Neuronal stem cell (in vitro differentiated cells): ENCODE measurements around the gene SMAP1. TPM values are rescaled to one million over a fixed set of nuclear protein-coding genes. Genes with fewer than 3 reads are reported as not detected.

Experiments used
- DNase-seq: peaks from one replicate; pipeline ENCODE4 v3.0.0-alpha.2; 2013; ENCODE audit warnings: low spot score
- H2AFZ ChIP-seq: one replicate; pipeline ENCODE4 v1.6.1; 2013; ENCODE audit warnings: mild to moderate bottlenecking, low read length, inconsistent platforms
- H2AK5ac ChIP-seq: 2 replicates; pipeline ENCODE4 v1.6.1; 2013; ENCODE audit warnings: low read depth, mild to moderate bottlenecking, inconsistent platforms, low read length, moderate library complexity, mixed read lengths
- H2BK120ac ChIP-seq: 2 replicates; pipeline ENCODE4 v1.6.1; 2013; ENCODE audit warnings: low read depth, mild to moderate bottlenecking, inconsistent platforms, low read length, moderate library complexity, mixed read lengths
- H2BK12ac ChIP-seq: one replicate; pipeline ENCODE4 v1.6.1; 2013; ENCODE audit warnings: low read length, inconsistent platforms
- H2BK15ac ChIP-seq: 2 replicates; pipeline ENCODE4 v1.6.1; 2013; ENCODE audit warnings: mild to moderate bottlenecking, low read length, inconsistent platforms, mixed read lengths
- H2BK5ac ChIP-seq: one replicate; pipeline ENCODE4 v1.6.1; 2013; ENCODE audit warnings: inconsistent platforms, mild to moderate bottlenecking, low read length, moderate library complexity
- H3K14ac ChIP-seq: one replicate; pipeline ENCODE4 v1.6.1; 2013; ENCODE audit warnings: low read length, inconsistent platforms
- H3K18ac ChIP-seq: 2 replicates; pipeline ENCODE4 v1.6.1; 2013; ENCODE audit warnings: low read length, inconsistent platforms
- H3K23ac ChIP-seq: 2 replicates; pipeline ENCODE4 v1.6.1; 2013; ENCODE audit warnings: low read depth, mild to moderate bottlenecking, mixed read lengths, low read length, inconsistent platforms; ENCODE audit not compliant: poor library complexity
- H3K27ac ChIP-seq: replicated peaks from 3 replicates; pipeline ENCODE4 v1.5.1; 2013; ENCODE audit warnings: low read length, inconsistent platforms
- H3K27me3 ChIP-seq, 3 experiments: 2 replicates each; pipeline ENCODE4 v1.6.1; 2013; ENCODE audit warnings: low read length in 3 of 3, mild to moderate bottlenecking in 2 of 3, inconsistent platforms in 1 of 3, low read depth in 1 of 3, mixed read lengths in 1 of 3, moderate library complexity in 1 of 3; ENCODE audit not compliant: control insufficient read depth in 3 of 3, insufficient read depth in 3 of 3
- H3K36me3 ChIP-seq, 2 donors: replicated peaks in 1 of 2; 2 replicates each; pipeline ENCODE4 v1.6.1; 2013; ENCODE audit warnings: low read length in 2 of 2; ENCODE audit not compliant: control insufficient read depth in 2 of 2, insufficient read depth in 2 of 2
- H3K4ac ChIP-seq: 2 replicates; pipeline ENCODE4 v1.6.1; 2013; ENCODE audit warnings: inconsistent platforms, mild to moderate bottlenecking, low read length, moderate library complexity
- H3K4me1 ChIP-seq, 2 donors: 1 replicate in 1 of 2; 2 replicates in 1 of 2; pipeline ENCODE4 v1.6.1; 2013; ENCODE audit warnings: low read length in 2 of 2, low read depth in 1 of 2; ENCODE audit not compliant: control insufficient read depth in 2 of 2, insufficient read depth in 1 of 2
- H3K4me2 ChIP-seq: one replicate; pipeline ENCODE4 v1.6.1; 2013; ENCODE audit warnings: mild to moderate bottlenecking, low read length, inconsistent platforms; ENCODE audit not compliant: insufficient read depth, poor library complexity, severe bottlenecking
- H3K4me3 ChIP-seq, 2 donors: 2 replicates each; pipeline ENCODE4 v1.5.1; 2013; ENCODE audit warnings: low read length in 2 of 2, mild to moderate bottlenecking in 2 of 2, inconsistent platforms in 1 of 2, moderate library complexity in 1 of 2
- H3K79me1 ChIP-seq: one replicate; pipeline ENCODE4 v1.6.1; 2013; ENCODE audit warnings: low read depth, mild to moderate bottlenecking, inconsistent platforms, low read length, moderate library complexity
- H3K9ac ChIP-seq: one replicate; pipeline ENCODE4 v1.6.1; 2013; ENCODE audit warnings: mild to moderate bottlenecking, low read depth, low read length, inconsistent platforms; ENCODE audit not compliant: poor library complexity
- H3K9me3 ChIP-seq, 2 donors: replicated peaks in 1 of 2; 2 replicates each; pipeline versions ENCODE3 to v1.6.1; 2013; ENCODE audit warnings: low read length in 2 of 2, mild to moderate bottlenecking in 2 of 2, inconsistent platforms in 1 of 2, low read depth in 1 of 2, mixed read lengths in 1 of 2, moderate library complexity in 1 of 2; ENCODE audit not compliant: control insufficient read depth in 2 of 2, insufficient read depth in 1 of 2
- H4K8ac ChIP-seq: one replicate; pipeline ENCODE4 v1.6.1; 2013; ENCODE audit warnings: low read depth, mild to moderate bottlenecking, inconsistent platforms, low read length, moderate library complexity
- H4K91ac ChIP-seq: one replicate; pipeline ENCODE4 v1.6.1; 2013; ENCODE audit warnings: low read length, low read depth, mild to moderate bottlenecking, inconsistent platforms; ENCODE audit not compliant: poor library complexity
- WGBS, 2 donors: extraction: QIAGEN DNeasy Blood & Tissue Kit; methylation state at CpG; one replicate each; pipeline ENCODE4 v1.1.7; 2013; ENCODE audit warnings: missing lambda C conversion rate in 2 of 2, mixed read lengths in 1 of 2; ENCODE audit not compliant: insufficient read length in 2 of 2, insufficient replicate concordance in 1 of 2; ENCODE audit errors: extremely low coverage in 2 of 2; 5-methylcytosine and 5-hydroxymethylcytosine counted together
- polyA plus RNA-seq, 2 experiments: library from polyadenylated mRNA; stranded (reverse); fragments of 200-250 nt; gene quantifications; one replicate each; pipeline ENCODE4 v1.2.3, GENCODE V29; 2013

The SMAP1 gene
- 32.5 TPM for polyA plus RNA-seq (2013, experiment 1 of 2)
- 33.4 TPM for polyA plus RNA-seq (2013, experiment 2 of 2)

- H4K8ac ChIP-seq, result no peak within 1 kb of the TSS
- H3K4me3 ChIP-seq, result peak within 1 kb of the TSS; percentile 89 to 96
- H4K91ac ChIP-seq, result no peak within 1 kb of the TSS
- peak within 1 kb of the TSS; percentile 98 for H3K18ac ChIP-seq
- H3K36me3 ChIP-seq, result peaks cover 0 to 4% of the 10 kb centered on the region in 2 donors
- H3K9ac ChIP-seq, result peak within 1 kb of the TSS; percentile 98
- H3K79me1 ChIP-seq, result peaks cover 2% of the 10 kb centered on the region
- peak within 1 kb of the TSS; percentile 66 for H3K14ac ChIP-seq
- WGBS, 2 donors, result no CpG with 5 or more reads among the region's 90 CpGs
- peak within 1 kb of the TSS; percentile 41 for H2BK12ac ChIP-seq
- peak within 1 kb of the TSS; percentile 96 for H2BK5ac ChIP-seq
- H3K23ac ChIP-seq, result peak within 1 kb of the TSS; percentile 95
- peaks cover 2 to 11% of the 10 kb centered on the region in 2 donors for H3K4me1 ChIP-seq
- H3K27me3 ChIP-seq, result peaks cover 0 to 11% (median 0%) of the 10 kb centered on the region in 3 experiments
- peak within 1 kb of the TSS; percentile 65 for H3K4me2 ChIP-seq
- peak; percentile 84 for DNase-seq
- no peak within 1 kb of the TSS for H3K4ac ChIP-seq
- no peak within 1 kb of the TSS for H2BK120ac ChIP-seq
- H2AK5ac ChIP-seq, result no peak within 1 kb of the TSS
- peak within 1 kb of the TSS; percentile 99 for H2AFZ ChIP-seq
- peak within 1 kb of the TSS; percentile 82 for H2BK15ac ChIP-seq
- peak within 1 kb of the TSS; percentile 87 for H3K27ac ChIP-seq
- no peaks in the 10 kb centered on the region for H3K9me3 ChIP-seq
Measured at GRCh38 chr6:70667711-70668498, at the start of gene SMAP1. Gene SMAP1 (plus strand): TSS chr6:70667883. CDS start chr6:70668024, 141 bp downstream.

- Histone ChIP-seq H3K9me3 (no peaks in the 10 kb centered on the region), H3K9ac (no peak overlapping the region), H4K8ac (no peak overlapping the region), H4K91ac (no peak overlapping the region), H3K4me2 (no peak overlapping the region), H3K4me3 (no peak overlapping the region), H3K79me1 (no peaks in the 10 kb centered on the region), H3K18ac (no peak overlapping the region), H3K27me3 (peaks cover 0 to 4% (median 0%) of the 10 kb centered on the region in 3 experiments), H2BK5ac (no peak overlapping the region), H3K23ac (no peak overlapping the region), H2AK5ac (no peak overlapping the region), H3K27ac (no peak overlapping the region), H2BK12ac (no peak overlapping the region), H2BK120ac (no peak overlapping the region), H3K4ac (no peak overlapping the region), H3K36me3 (no peaks in the 10 kb centered on the region), H2BK15ac (no peak overlapping the region), H2AFZ (no peak overlapping the region), H3K14ac (no peak overlapping the region), H3K4me1 (no peaks in the 10 kb centered on the region)
- no peak for DNase-seq
- no CpG with 5 or more reads among the region's 1 CpG for WGBS, 2 donors
Measured at GRCh38 chr6:70620746-70621145, 46.9 kb upstream of the SMAP1 start.

GRCh38 chr6:70622461-70622860 is 45.2 kb upstream of the SMAP1 start:
- H3K4ac ChIP-seq, result no peak overlapping the region
- H3K36me3 ChIP-seq, result no peaks in the 10 kb centered on the region
- H2BK12ac ChIP-seq, result no peak overlapping the region

GRCh38 chr6:70625436-70625835 is 42.2 kb upstream of the SMAP1 start:
- Histone ChIP-seq H2AFZ (no peak overlapping the region), H4K8ac (no peak overlapping the region), H3K23ac (no peak overlapping the region), H3K4me3 (no peak overlapping the region), H3K9ac (no peak overlapping the region), H3K18ac (no peak overlapping the region), H2AK5ac (no peak overlapping the region), H3K27ac (no peak overlapping the region), H3K14ac (no peak overlapping the region), H3K79me1 (no peaks in the 10 kb centered on the region), H2BK12ac (no peak overlapping the region), H4K91ac (no peak overlapping the region), H3K36me3 (no peaks in the 10 kb centered on the region), H3K4ac (no peak overlapping the region), H3K9me3 (no peaks in the 10 kb centered on the region), H3K4me2 (no peak overlapping the region), H3K27me3 (no peaks in the 10 kb centered on the region), H2BK15ac (no peak overlapping the region), H2BK5ac (no peak overlapping the region), H3K4me1 (no peaks in the 10 kb centered on the region), H2BK120ac (no peak overlapping the region)
- DNase-seq, result no peak

More at GRCh38 chr6:70622461-70622860, 45.2 kb upstream of the SMAP1 start:
- H3K4me3 ChIP-seq, result no peak overlapping the region
- no peak overlapping the region for H3K23ac ChIP-seq
- H3K4me2 ChIP-seq, result no peak overlapping the region
- H2BK5ac ChIP-seq, result no peak overlapping the region
- H2BK15ac ChIP-seq, result no peak overlapping the region
- no peak overlapping the region for H3K27ac ChIP-seq
- H3K79me1 ChIP-seq, result no peaks in the 10 kb centered on the region
- H3K14ac ChIP-seq, result no peak overlapping the region
- no peak for DNase-seq
- H4K8ac ChIP-seq, result no peak overlapping the region
- no peaks in the 10 kb centered on the region for H3K4me1 ChIP-seq
- H3K9ac ChIP-seq, result no peak overlapping the region
- H4K91ac ChIP-seq, result no peak overlapping the region
- no peak overlapping the region for H2AK5ac ChIP-seq
- H2BK120ac ChIP-seq, result no peak overlapping the region
- no peaks in the 10 kb centered on the region for H3K9me3 ChIP-seq
- H2AFZ ChIP-seq, result no peak overlapping the region
- peaks cover 0 to 4% (median 0%) of the 10 kb centered on the region in 3 experiments for H3K27me3 ChIP-seq
- WGBS, 2 donors, result no CpG with 5 or more reads among the region's 1 CpG
- H3K18ac ChIP-seq, result no peak overlapping the region
